Esophagus squamous epithelium (tissue), 4 donors: ENCODE data around the gene SNAPC3.

Experiments used
- POLR2A ChIP-seq, 4 donors: fragments of 450-650 bp; IDR thresholded peaks; one replicate each; pipeline ENCODE4 v1.6.1; 2017; ENCODE audit warnings: antibody characterized with exemption in 4 of 4, mild to moderate bottlenecking in 4 of 4, moderate library complexity in 3 of 4
- TF ChIP-seq, protein P1 (sequence below), 6 experiments: fragments of 450-650 bp in 4 of 6; fragments of 200-600 bp in 2 of 6; sonication (generic) in 2 of 6; IDR thresholded peaks; one replicate each; pipeline ENCODE4 v1.5.1; 2016 to 2019; ENCODE audit warnings: antibody characterized with exemption in 6 of 6, mild to moderate bottlenecking in 4 of 6, moderate library complexity in 4 of 6

DNA sequence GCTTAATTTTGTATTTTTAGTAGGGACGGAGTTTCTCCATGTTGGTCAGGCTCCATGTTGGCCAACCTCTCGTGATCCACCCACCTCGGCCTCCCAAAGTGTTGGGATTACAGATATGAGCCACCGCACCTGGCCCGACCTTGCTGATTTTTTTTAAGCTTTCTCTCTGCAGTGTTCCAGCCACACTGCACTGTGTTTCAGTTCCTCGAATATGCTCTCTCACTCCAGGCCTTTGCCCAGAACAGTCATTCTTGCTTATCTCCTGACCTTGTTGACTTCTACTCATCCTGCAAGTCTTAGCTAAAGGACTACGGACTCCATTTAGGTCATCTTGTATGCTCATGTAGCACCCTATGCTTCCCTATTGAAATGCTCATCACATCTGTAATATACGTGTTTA is 3.3 kb downstream of the SNAPC3 start:
- TF ChIP-seq POLR2A (IDR thresholded peaks at IDR 0.05), result no peak
- TF ChIP-seq, protein P1, sequence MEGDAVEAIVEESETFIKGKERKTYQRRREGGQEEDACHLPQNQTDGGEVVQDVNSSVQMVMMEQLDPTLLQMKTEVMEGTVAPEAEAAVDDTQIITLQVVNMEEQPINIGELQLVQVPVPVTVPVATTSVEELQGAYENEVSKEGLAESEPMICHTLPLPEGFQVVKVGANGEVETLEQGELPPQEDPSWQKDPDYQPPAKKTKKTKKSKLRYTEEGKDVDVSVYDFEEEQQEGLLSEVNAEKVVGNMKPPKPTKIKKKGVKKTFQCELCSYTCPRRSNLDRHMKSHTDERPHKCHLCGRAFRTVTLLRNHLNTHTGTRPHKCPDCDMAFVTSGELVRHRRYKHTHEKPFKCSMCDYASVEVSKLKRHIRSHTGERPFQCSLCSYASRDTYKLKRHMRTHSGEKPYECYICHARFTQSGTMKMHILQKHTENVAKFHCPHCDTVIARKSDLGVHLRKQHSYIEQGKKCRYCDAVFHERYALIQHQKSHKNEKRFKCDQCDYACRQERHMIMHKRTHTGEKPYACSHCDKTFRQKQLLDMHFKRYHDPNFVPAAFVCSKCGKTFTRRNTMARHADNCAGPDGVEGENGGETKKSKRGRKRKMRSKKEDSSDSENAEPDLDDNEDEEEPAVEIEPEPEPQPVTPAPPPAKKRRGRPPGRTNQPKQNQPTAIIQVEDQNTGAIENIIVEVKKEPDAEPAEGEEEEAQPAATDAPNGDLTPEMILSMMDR (IDR thresholded peaks at IDR 0.05), result no peak
